Measurements from ENCODE around the gene MSANTD1. TPM values are rescaled to one million over a fixed set of nuclear protein-coding genes. Genes with fewer than 3 reads are reported as not detected.

The MSANTD1 gene
- total and polyA plus RNA-seq, 2 of the 8 experiments (the other 6 are each of a cell fraction or from before 2014, with no cell fraction given) = 0.23 to 0.45 TPM

DNA sequence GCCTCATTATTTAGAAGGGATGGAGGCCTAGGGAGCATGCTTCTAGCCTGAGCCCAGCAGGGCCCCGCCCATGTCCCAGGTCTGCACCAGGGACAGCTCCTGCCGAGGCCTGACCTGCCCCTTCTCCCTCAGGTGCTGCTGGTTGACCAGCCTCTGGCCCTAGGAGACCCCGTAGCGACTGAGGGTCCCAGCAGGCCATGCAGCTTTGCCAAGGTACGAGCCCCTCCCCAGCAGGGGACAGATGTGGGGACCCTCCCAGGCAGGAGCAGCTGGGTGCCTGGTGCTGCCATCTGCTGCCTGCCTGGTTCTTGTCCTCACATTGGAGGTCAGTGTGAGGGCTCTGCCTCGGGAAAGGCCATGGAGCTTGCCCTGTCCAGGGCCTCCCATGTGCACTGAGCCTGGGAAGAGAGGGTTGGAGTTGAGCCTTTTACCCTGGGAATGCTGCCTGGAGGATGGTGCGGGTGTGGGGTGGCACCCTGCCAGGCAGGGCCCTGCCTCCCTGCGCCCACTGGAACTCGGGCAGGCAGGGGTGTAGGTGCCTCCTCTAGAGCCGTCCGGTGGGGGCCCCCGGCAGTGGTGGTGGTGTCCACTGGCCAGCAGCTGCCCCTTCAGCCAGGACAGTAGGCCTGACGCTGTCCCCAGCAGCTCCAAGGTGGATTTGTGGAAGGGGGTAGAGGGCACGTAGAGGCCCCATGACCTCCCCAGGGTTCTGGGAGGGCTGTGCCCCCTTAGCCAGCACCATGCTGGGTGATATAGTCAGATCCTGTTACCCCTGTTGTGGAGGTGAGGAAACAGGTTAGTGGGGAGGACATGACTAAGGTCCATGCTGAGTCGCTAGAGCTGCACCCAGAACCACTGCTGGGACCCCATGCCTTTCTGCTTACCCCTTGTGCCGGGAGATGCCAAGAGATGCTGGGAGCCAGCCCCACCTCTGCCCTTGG is 2.2 kb upstream of the MSANTD1 start:
- no peak overlapping the region for H2AK5ac ChIP-seq (ENCODE audit: low read depth, low read length)
- POLR2A ChIA-PET (ENCODE audit: partially characterized antibody) = interaction anchor here (0.9 kb wide), 1 partner anchor 40 kb away, joined by 3 read pairs; no protein-coding TSS in a partner anchor
- no peak overlapping the region for H2BK5ac ChIP-seq (ENCODE audit: low read depth, low read length)
- no peak overlapping the region for H3K9ac ChIP-seq (replicated peaks in 1 of 4; ENCODE audit: extremely low read depth in 1 of 4, low read depth in 3 of 4, low read length in 3 of 4)
- no peak for DNase-seq (ENCODE audit: low read depth in 1 of 2, low spot score in 2 of 2)
- H3K27me3 ChIP-seq (replicated peaks in 1 of 4; ENCODE audit: control insufficient read depth in 3 of 4, extremely low read depth in 1 of 4, insufficient read depth in 3 of 4, low read length in 3 of 4) = no peaks in the 10 kb centered on the region
- no peak overlapping the region for H3K14ac ChIP-seq (ENCODE audit: insufficient read length)
- H4K5ac ChIP-seq (ENCODE audit: insufficient read length, low read depth, low read length) = no peak overlapping the region
- H3K4me1 ChIP-seq (replicated peaks in 1 of 4; ENCODE audit: control insufficient read depth in 3 of 4, insufficient read depth in 4 of 4, low read length in 3 of 4) = peaks cover 0 to 15% (median under 1%) of the 10 kb centered on the region in 4 experiments; a peak in 4 of 7 replicates
- no peak overlapping the region for H3K56ac ChIP-seq (replicated peaks; ENCODE audit: insufficient read length, low read depth, low read length)
- H3K4me3 ChIP-seq (ENCODE audit: extremely low read depth in 1 of 4, insufficient read depth in 2 of 4, low read depth in 3 of 4, low read length in 4 of 4) = no peak overlapping the region
- peak overlapping the region; percentile 75; the same call in 1 of the 2 replicates for H4K8ac ChIP-seq (ENCODE audit: extremely low read depth, insufficient read depth, low read length)
- TF ChIP-seq SP1 (IDR thresholded peaks at IDR 0.05; ENCODE audit: low read depth, low read length) = no peak
- TF ChIP-seq, protein P1, sequence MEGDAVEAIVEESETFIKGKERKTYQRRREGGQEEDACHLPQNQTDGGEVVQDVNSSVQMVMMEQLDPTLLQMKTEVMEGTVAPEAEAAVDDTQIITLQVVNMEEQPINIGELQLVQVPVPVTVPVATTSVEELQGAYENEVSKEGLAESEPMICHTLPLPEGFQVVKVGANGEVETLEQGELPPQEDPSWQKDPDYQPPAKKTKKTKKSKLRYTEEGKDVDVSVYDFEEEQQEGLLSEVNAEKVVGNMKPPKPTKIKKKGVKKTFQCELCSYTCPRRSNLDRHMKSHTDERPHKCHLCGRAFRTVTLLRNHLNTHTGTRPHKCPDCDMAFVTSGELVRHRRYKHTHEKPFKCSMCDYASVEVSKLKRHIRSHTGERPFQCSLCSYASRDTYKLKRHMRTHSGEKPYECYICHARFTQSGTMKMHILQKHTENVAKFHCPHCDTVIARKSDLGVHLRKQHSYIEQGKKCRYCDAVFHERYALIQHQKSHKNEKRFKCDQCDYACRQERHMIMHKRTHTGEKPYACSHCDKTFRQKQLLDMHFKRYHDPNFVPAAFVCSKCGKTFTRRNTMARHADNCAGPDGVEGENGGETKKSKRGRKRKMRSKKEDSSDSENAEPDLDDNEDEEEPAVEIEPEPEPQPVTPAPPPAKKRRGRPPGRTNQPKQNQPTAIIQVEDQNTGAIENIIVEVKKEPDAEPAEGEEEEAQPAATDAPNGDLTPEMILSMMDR (IDR thresholded peaks at IDR 0.05; ENCODE audit: control extremely low read depth in 1 of 3, insufficient read depth in 1 of 3, low read depth in 1 of 3, low read length in 3 of 3) = 0 out of 4 replicates have a peak, but pooled peaks of 1 of the 3 experiments have one; percentile 11
- no peaks in the 10 kb centered on the region for H3K79me1 ChIP-seq (ENCODE audit: low read depth, low read length)
- peaks cover 14 to 19% of the 10 kb centered on the region in 2 experiments for H4K20me1 ChIP-seq (replicated peaks in 1 of 2; ENCODE audit: control insufficient read depth in 1 of 2, insufficient read depth in 2 of 2, low read length in 2 of 2)
- H3K23me2 ChIP-seq (ENCODE audit: low read depth, low read length) = no peaks in the 10 kb centered on the region
- no peak overlapping the region for H3K4ac ChIP-seq (replicated peaks; ENCODE audit: insufficient read length, low read depth, low read length)
- H2BK12ac ChIP-seq (ENCODE audit: low read depth, low read length) = no peak overlapping the region
- CTCF ChIA-PET (ENCODE audit: partially characterized antibody) = interaction anchor here (0.5 to 2.6 kb wide), 5 partner anchors 13 to 426 kb away, joined by 3 to 6 read pairs (median 5); no protein-coding TSS in a partner anchor
- no peaks in the 10 kb centered on the region for H3K79me2 ChIP-seq (ENCODE audit: control insufficient read depth in 1 of 2, insufficient read depth in 2 of 2, low read length in 2 of 2)
- H3K4me2 ChIP-seq (ENCODE audit: insufficient read depth in 1 of 2, low read depth in 2 of 2, low read length in 2 of 2) = no peak overlapping the region
- no peak overlapping the region for H3K27ac ChIP-seq (ENCODE audit: low read depth, low read length)
- no peaks in the 10 kb centered on the region for H3K9me3 ChIP-seq (ENCODE audit: insufficient read depth in 2 of 2, low read depth in 1 of 2, low read length in 1 of 2)
- H4K91ac ChIP-seq (replicated peaks; ENCODE audit: insufficient read length, low read length) = no peak overlapping the region
- H2AFZ ChIP-seq (ENCODE audit: low read length) = no peak overlapping the region
- FAIRE-seq = no peak
- H2BK120ac ChIP-seq (replicated peaks; ENCODE audit: low read depth, low read length) = no peak overlapping the region
- H3K23ac ChIP-seq (ENCODE audit: insufficient read length) = no peak overlapping the region
- WGBS, 2 experiments (ENCODE audit: extremely low coverage in 1 of 2, insufficient coverage in 1 of 2, insufficient read length in 1 of 2, insufficient replicate concordance in 2 of 2, low coverage in 1 of 2, low lambda C conversion rate in 2 of 2, missing lambda C conversion rate in 1 of 2) = 89% methylated on average over 16 of the region's 16 CpGs; no CpG with 5 or more reads in 1 of the 2 experiments
- no peak overlapping the region; the same call in 1 of the 2 replicates for H3K18ac ChIP-seq (ENCODE audit: extremely low read depth, low read length)
- no peaks in the 10 kb centered on the region; a peak in 1 of 8 replicates for H3K36me3 ChIP-seq (ENCODE audit: control insufficient read depth in 2 of 4, insufficient read depth in 4 of 4, low read length in 3 of 4)
- no peak overlapping the region for H2BK15ac ChIP-seq (ENCODE audit: low read length)
- H2BK20ac ChIP-seq (ENCODE audit: low read length) = no peak overlapping the region

Data from H1 (cell line).